Breast epithelium (tissue), 4 donors: ENCODE measurements around the gene CTIF. TPM values are rescaled to one million over a fixed set of nuclear protein-coding genes. Genes with fewer than 3 reads are reported as not detected.
"Not testable (repeated sequence)": the region's sequence is repeated elsewhere in the genome, so short reads cannot be mapped to it uniquely, and the experiment has no call there.

Experiments
- DNase-seq, 2 donors: peaks; one replicate each; pipeline ENCODE4 v3.0.0-alpha.2; 2019; ENCODE audit warnings: low spot score in 2 of 2
- H3K27ac ChIP-seq, 2 donors: fragments of 200-600 bp; sonication (generic) in 1 of 2; one replicate each; pipeline ENCODE4 v1.5.1; 2016 to 2019; ENCODE audit warnings: mild to moderate bottlenecking in 1 of 2
- H3K27me3 ChIP-seq, 2 donors: fragments of 200-600 bp; sonication (generic) in 1 of 2; one replicate each; pipeline versions ENCODE4 v1.5.1 to v1.6.0; 2017 to 2019; ENCODE audit warnings: control low read depth in 1 of 2, mild to moderate bottlenecking in 1 of 2
- H3K36me3 ChIP-seq: fragments of 200-600 bp; one replicate; pipeline ENCODE4 v1.5.1; 2019
- H3K4me1 ChIP-seq, 2 donors: fragments of 200-600 bp; sonication (generic); one replicate each; pipeline ENCODE4 v1.5.1; 2016 to 2019; ENCODE audit warnings: control low read depth in 1 of 2
- H3K4me3 ChIP-seq, 3 donors: fragments of 200-600 bp; sonication (generic); 1 replicate in 2 of 3; 2 replicates in 1 of 3; pipeline ENCODE4 v1.5.1; 2016 to 2019; ENCODE audit warnings: mild to moderate bottlenecking in 3 of 3, moderate library complexity in 2 of 3
- H3K9me3 ChIP-seq, 2 donors: fragments of 200-600 bp; sonication (generic) in 1 of 2; one replicate each; pipeline ENCODE4 v1.5.1; 2016 to 2019; ENCODE audit warnings: control low read depth in 1 of 2
- CTCF ChIP-seq, 3 donors: fragments of 450-650 bp; IDR thresholded peaks; one replicate each; pipeline ENCODE4 v1.5.1; 2016 to 2017; ENCODE audit warnings: antibody characterized with exemption in 3 of 3, mild to moderate bottlenecking in 3 of 3, moderate library complexity in 3 of 3
- POLR2A ChIP-seq: fragments of 450-650 bp; IDR thresholded peaks from one replicate; pipeline ENCODE4 v1.6.1; 2016; ENCODE audit warnings: antibody characterized with exemption, mild to moderate bottlenecking, moderate library complexity
- POLR2AphosphoS5 ChIP-seq, 3 donors: sonication (generic); formaldehyde crosslinking; IDR thresholded peaks; one replicate each; pipeline ENCODE4 v1.6.1; 2017; ENCODE audit warnings: antibody characterized with exemption in 3 of 3
- intact Hi-C: fragments of 100-400 bp; cut with DNase I; formaldehyde crosslinking; loops from one replicate; pipeline ENCODE4 v1.15.1; 2023; ENCODE audit warnings: low total_unique reads
- total RNA-seq, 3 donors: library from RNA; depleted of rRNA; stranded (reverse); fragments of >200 nt; gene quantifications; one replicate each; pipeline ENCODE4 v1.1.0, GENCODE V29; 2016

Gene CTIF
- total RNA-seq, 3 donors from 2014 or later, result 28.8 to 78.9 (median 32.6) TPM

GRCh38 chr18:48500517-48500916, 38.3 kb upstream of the CTIF start:
- Histone ChIP-seq H3K9me3 (no peaks in the 10 kb centered on the region), H3K27ac (no peak overlapping the region), H3K4me1 (no peaks in the 10 kb centered on the region), H3K36me3 (no peaks in the 10 kb centered on the region), H3K4me3 (no peak overlapping the region), H3K27me3 (no peaks in the 10 kb centered on the region)
- no peak for DNase-seq
- TF ChIP-seq POLR2A (no peak), CTCF (IDR thresholded peaks at IDR 0.05) (no peak), POLR2AphosphoS5 (IDR thresholded peaks at IDR 0.05) (no peak)
- intact Hi-C loops, result no loop called here

- H3K4me3 ChIP-seq, result no peak overlapping the region
- H3K27ac ChIP-seq, result no peak overlapping the region
- intact Hi-C loops, result no loop called here
- no peak for TF ChIP-seq POLR2AphosphoS5 (IDR thresholded peaks at IDR 0.05)
- TF ChIP-seq POLR2A, result no peak
- TF ChIP-seq CTCF (IDR thresholded peaks at IDR 0.05), result no peak
- H3K36me3 ChIP-seq, result no peaks in the 10 kb centered on the region
- H3K4me1 ChIP-seq, result no peaks in the 10 kb centered on the region
- H3K27me3 ChIP-seq, result no peaks in the 10 kb centered on the region
- DNase-seq, result no peak
- peaks cover 0 to 13% of the 10 kb centered on the region in 2 donors for H3K9me3 ChIP-seq
Observed at GRCh38 chr18:48502906-48503305, 35.9 kb upstream of the CTIF start.

DNA sequence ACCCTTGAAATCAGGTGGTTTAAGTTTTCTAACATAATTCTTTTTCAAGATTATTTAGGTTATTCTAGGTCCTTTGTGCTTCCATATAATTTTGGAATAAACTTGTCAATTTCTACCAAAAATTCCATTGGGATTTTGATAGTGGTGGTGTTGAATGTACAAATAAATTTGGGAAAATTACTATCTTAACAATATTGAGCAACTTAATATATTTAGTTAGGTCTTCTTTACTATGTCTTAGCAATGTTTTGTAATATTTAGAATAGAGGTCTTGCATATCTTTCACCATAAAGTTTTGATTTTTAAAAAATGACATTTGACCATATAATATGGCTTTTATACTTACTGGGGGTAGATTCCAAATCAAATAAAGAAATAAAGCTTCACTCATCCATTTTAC, 34.0 kb upstream of the CTIF start:
- Histone ChIP-seq H3K4me1 (no peaks in the 10 kb centered on the region), H3K4me3 (no peak overlapping the region), H3K36me3 (no peaks in the 10 kb centered on the region), H3K27me3 (no peaks in the 10 kb centered on the region), H3K9me3 (peaks cover 0 to 13% of the 10 kb centered on the region in 2 donors), H3K27ac (no peak overlapping the region)
- no peak for DNase-seq
- intact Hi-C loops, result no loop called here
- TF ChIP-seq POLR2A (no peak), POLR2AphosphoS5 (IDR thresholded peaks at IDR 0.05) (no peak)

DNA sequence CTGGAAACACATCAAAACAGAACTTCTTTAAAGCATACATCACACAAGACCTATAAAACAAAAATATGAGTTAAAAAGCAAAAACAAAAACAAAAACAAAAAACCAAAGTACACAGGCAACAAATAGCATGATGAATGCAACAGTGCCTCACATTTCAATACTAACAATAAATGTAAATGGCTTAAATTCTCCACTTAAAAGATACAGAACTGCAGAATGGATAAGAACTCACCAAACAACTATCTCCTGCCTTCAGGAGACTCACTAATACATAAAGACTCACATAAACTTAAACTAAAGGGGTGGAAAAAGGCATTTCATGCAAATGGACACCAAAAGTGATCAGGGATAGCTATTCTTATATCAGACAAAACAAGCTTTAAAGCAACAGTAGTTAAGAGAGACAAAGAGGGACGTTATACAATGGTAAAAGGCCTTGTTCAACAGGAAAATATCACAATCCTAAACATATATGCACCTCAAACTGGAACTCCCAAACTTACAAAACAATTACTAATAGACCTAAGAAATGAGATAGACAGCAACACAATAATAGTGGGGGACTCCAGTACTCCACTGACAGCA, 31.8 kb upstream of the CTIF start:
- peaks cover 0 to 13% of the 10 kb centered on the region in 2 donors for H3K9me3 ChIP-seq
- intact Hi-C loops, H3K27ac ChIP-seq, H3K4me1 ChIP-seq, H3K27me3 ChIP-seq, H3K4me3 ChIP-seq, H3K36me3 ChIP-seq, DNase-seq: not testable (repeated sequence)

- DNase-seq, H3K4me3 ChIP-seq, H3K4me1 ChIP-seq, H3K27me3 ChIP-seq, H3K36me3 ChIP-seq, intact Hi-C loops, H3K9me3 ChIP-seq, H3K27ac ChIP-seq: not testable (repeated sequence)
Observed at GRCh38 chr18:48512498-48512897, 26.3 kb upstream of the CTIF start.

- no peak for DNase-seq
- Histone ChIP-seq H3K4me3 (no peak overlapping the region), H3K27ac (no peak overlapping the region), H3K36me3 (no peaks in the 10 kb centered on the region), H3K4me1 (no peaks in the 10 kb centered on the region), H3K9me3 (no peaks in the 10 kb centered on the region), H3K27me3 (no peaks in the 10 kb centered on the region)
- TF ChIP-seq POLR2AphosphoS5 (IDR thresholded peaks at IDR 0.05), result no peak
- TF ChIP-seq POLR2A, result no peak
- intact Hi-C loops, result no loop called here
Observed at GRCh38 chr18:48514786-48515185, 24.0 kb upstream of the CTIF start.

DNA sequence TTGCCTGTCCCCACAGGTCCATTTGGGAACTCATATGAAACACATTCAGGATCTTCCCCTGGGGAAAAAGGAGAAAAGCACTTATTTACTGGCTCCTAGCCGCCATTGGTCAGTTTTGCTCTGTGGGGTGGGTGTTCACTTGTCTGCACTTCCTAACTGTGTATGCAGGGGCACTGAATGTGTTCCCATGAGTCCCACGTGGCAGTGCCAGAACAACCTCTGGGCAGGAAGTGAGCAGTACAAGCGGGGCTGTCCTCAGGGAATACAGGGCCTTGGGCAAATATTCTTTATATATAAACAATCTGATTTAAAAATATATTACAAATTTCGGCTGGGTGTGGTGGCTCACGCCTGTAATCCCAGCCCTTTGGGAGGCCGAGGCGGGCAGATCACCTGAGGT, 21.8 kb upstream of the CTIF start:
- TF ChIP-seq POLR2AphosphoS5 (IDR thresholded peaks at IDR 0.05) (no peak), POLR2A (no peak), CTCF (IDR thresholded peaks at IDR 0.05) (no peak)
- H3K27ac ChIP-seq, result no peak overlapping the region
- no peaks in the 10 kb centered on the region for H3K36me3 ChIP-seq
- intact Hi-C loops, result no loop called here
- no peak for DNase-seq
- H3K27me3 ChIP-seq, result no peaks in the 10 kb centered on the region
- no peaks in the 10 kb centered on the region for H3K9me3 ChIP-seq
- H3K4me1 ChIP-seq, result no peaks in the 10 kb centered on the region
- H3K4me3 ChIP-seq, result no peak overlapping the region
